NCI-H1092 (cell line): ENCODE results near the gene LIPN.
"Not testable (repeated sequence)": the region's sequence is repeated elsewhere in the genome, so short reads cannot be mapped to it uniquely, and the experiment has no call there.

Experiments
- DNase-seq: peaks from one replicate; lab custom pipeline; 2025; lab: John Stamatoyannopoulos, UW

The LIPN gene

DNA sequence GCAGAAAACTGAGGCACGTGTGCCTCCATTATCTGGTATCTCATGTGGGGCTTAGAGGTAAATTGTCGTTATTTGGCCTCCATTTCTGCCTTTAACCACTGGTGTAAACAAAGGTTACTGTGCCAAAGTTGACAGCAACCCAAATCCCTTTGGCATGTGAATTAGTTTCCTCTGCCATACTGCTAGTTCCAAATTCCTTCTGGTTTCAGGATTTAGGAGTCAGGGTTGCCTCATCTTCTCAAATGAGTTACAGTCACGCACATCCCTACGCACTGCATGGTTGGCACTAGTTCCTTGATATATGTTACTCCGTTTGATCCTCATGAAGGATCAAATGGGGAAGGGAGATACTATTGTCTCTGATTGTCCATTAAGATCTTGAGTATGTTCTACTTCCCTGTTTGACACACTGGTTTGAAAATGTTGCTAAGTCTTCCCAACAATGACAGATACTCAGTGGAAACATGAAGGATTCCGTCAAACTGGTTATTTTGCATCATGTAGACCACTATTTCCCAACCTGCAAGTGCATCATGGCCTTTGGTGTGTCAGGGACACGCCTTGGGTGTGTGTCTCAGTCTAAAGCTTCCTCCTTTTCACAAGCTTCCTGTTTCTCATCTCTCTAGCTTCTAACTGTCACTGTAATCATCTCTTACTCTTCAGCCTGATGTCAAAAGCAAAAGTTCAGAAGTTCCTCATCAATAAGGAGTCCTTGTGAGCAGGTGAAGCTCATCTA lies at the start of gene LIPN:
Gene LIPN (plus strand): TSS at position 655 of the 736 bp plus-strand sequence. CDS start 1,386 bp downstream, outside the sequence.
- no peak for DNase-seq

DNA sequence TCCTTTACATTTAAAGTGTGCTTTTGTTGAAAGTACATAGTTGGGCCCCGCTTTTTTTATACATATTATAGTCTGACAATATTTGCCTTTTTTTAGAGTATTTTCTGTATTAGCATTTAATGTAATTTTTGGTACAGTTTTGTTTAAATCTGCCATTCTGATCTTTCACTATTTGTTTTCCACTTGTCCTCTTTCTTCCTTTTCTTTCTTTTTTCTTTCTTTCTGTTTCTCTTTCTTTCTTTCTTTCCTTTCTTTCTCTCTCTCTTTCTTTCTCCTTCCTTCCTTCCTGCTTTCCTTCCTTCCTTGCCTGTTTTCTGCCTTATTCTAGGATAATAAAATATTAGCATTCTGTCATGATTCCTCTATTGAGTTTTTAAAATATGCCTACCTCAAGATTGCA lies 44.3 kb upstream of the LIPN start:
- DNase-seq, result no peak

- no peak for DNase-seq
Observed at GRCh38 chr10:88721392-88721791, 38.4 kb upstream of the LIPN start.

GRCh38 chr10:88725798-88726197 lies 34.0 kb upstream of the LIPN start:
- no peak for DNase-seq

GRCh38 chr10:88728107-88728763 lies 31.6 kb upstream of the LIPN start:
- no peak for DNase-seq

GRCh38 chr10:88730864-88731263 lies 29.0 kb upstream of the LIPN start:
- no peak for DNase-seq

DNA sequence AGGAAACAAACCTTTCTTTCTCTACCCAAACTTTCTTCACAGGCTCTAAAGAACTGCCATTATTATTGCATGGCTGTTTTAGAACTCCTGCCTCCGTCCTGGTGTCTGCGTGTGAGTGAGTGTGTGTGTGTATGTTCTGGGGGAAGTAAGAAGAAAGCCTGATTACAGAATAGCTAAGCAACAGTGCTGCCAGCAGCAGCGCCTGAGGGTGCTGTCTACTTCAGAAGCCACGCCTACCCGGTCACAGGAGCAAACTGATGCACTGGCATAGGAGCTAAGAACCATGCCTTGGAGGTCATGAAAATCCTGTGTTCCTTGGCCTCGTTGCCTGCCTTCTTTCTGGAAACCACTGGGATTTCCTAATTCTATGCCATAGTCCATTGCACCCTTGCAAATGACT lies 28.5 kb upstream of the LIPN start:
- DNase-seq, result no peak

DNA sequence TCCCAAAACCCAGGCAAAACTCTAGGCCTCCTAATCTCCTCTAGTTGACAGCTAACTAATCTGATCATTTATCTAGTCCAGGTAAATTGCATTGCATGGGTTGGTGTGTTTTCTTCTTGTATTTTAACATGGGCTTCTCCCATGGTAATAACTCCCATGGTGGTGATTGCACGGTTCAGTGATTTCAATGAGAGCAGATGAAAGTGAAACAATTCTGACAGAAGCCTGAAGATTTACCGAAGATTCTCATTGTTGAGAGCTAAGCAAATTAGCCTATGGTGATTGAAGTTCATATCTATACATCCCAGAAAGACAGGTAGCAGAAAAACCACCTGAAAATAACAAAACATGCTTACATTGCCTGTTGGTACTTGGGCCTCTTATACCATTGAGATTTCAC lies 26.6 kb upstream of the LIPN start:
- no peak for DNase-seq

GRCh38 chr10:88735661-88736060 lies 24.2 kb upstream of the LIPN start:
- no peak for DNase-seq

DNA sequence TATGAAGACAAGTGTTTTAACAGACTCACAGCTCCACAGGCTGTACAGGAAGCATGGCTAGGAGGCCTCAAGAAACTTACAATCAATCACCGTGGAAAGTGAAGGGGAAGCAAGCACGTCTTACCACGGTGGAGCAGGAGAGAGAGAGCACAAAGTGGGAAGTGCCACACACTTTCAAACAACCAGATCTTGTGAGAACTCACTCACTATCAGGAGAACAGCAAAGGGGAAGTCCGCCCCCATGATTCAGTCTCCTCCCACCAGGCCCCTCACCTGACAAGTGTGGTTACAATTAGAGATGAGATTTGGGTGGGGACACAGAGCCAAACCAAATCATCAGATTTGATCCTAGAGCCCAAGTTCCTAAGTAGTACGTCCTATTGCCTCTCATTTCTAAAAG lies 17.9 kb upstream of the LIPN start:
- not testable (repeated sequence) for DNase-seq

GRCh38 chr10:88742448-88742847 lies 17.4 kb upstream of the LIPN start:
- DNase-seq, result no peak

GRCh38 chr10:88744002-88744401 lies 15.8 kb upstream of the LIPN start:
- DNase-seq, result no peak

DNA sequence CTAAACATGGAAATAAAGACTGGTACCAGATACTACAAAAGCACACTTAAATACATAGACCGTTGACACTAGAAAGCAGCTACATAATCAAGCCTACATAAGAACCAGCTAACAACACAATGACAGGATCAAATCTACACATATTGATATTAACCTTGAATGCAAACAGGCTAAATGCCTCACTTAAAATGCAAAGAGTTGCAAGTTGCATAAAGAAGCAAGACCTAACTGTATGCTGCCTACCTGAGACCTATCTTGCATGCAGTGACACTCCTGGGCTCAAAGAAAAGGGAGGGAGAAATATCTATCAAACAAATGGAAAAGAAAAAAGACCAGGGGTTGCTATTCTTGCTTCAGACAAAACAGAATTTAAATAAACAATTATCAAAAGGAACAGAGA lies 14.2 kb upstream of the LIPN start:
- no peak for DNase-seq

DNA sequence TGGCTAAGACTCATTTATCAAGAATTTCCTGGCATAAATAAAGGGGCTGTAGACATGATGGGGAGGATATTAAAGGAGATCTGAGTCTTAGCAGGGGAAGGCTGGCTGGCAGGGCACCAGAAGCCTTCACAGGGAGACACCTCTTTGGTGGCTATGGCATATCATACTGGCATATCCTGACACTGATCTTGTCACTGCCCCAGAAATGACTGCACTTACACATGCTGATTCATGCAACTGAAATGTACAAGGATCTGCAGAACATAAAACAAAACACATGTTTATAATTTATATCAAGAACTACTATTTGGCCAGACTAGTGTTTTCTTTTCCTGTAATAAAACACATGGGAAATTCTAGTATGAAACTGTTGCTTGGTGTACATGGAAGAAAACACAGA lies 5.5 kb upstream of the LIPN start:
- no peak for DNase-seq

- no peak for DNase-seq
Observed at GRCh38 chr10:88755753-88756152, 4.1 kb upstream of the LIPN start.

DNA sequence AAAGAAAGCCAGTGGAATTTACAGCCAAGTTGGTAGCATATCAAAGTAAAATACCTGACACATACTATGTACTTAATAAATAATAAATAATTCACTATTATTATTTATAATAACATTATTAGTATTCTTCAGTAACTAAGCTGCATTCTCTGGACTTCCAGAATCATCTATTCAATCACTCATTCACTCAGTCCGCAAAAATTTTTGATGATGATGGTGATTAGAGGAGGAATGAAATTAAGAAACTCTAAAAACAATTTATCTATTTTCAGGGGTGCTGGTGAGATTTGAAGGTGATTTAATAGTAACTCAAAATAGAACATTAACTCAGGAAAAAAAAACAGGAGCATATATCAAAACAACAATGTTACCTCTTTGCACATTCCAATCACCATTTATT lies 3.2 kb upstream of the LIPN start:
- no peak for DNase-seq

- DNase-seq, result no peak
Observed at GRCh38 chr10:88762906-88763305, 3.1 kb downstream of the LIPN start.

DNA sequence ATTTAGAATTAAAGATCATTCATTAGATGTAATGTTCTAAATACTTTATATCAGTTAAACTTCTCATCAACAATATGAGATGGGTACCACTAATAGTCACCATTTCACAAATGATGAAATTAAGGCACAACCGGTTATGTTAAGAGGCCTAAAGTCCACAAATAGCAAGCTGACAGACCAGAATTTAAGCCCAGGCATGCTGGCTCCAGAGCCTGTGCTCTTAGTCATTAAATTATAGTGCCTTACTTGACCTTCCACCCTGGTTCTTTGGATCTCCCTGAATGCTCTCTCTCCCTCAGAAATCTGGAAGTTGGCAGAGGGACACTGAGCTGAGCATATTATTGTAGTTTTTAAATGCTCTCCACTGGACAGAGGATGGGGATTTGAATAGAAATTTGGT lies 3.6 kb downstream of the LIPN start:
- no peak for DNase-seq

- no peak for DNase-seq
Observed at GRCh38 chr10:88764110-88764509, 4.3 kb downstream of the LIPN start.

DNA sequence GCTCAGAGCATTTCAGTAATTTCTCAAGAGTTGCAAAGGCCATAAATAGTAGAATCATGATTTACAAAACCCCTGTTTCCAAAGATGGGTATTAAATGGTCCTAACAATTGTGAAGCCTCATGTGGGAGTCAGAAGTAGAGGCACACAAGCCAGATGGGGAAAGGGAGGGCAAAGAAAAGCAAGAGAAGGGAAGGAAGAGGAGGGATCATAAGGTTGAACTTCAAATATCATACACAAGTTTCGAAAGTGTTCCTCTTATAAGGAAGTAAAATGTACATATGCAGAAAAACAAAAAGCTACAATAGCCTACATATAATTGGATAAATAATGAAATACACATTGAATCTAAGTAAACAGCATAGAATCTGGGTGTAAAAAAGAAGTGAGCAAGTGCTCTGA lies 6.0 kb downstream of the LIPN start:
- DNase-seq, result no peak

- no peak for DNase-seq
Observed at GRCh38 chr10:88769384-88769783, 9.6 kb downstream of the LIPN start.

GRCh38 chr10:88781206-88781605 lies 21.4 kb downstream of the LIPN start:
- DNase-seq, result no peak

- DNase-seq, result no peak
Observed at GRCh38 chr10:88782222-88782621, 22.4 kb downstream of the LIPN start.

GRCh38 chr10:88783724-88784123 lies 23.9 kb downstream of the LIPN start:
- DNase-seq, result no peak
